Measurements from ENCODE around the gene HUWE1. TPM values are rescaled to one million over a fixed set of nuclear protein-coding genes. Genes with fewer than 3 reads are reported as not detected.

HUWE1 gene
- total and polyA plus RNA-seq, 2 donors (not counting 1 experiment from before 2014, with no cell fraction given), result 45.2 to 210 TPM

DNA sequence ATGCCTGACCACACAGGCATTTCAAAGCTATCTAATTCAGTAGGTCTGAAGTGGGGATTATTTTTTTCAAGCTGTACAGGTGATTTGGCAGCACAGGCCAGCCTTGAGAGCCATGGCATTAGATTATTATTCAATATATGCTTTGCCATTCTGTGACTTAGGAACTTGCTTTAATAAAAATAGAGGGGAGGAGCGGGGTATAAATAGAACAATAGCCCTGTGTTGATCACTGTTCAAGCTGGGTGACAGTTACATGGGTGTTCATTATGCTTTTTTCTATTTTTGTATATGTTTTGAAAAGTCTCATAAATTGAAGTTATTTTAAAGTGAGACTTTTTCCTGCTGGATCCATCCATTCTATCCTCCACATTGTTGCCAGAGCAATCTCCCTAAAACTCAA, 20.3 kb downstream of the HUWE1 start:
- peaks cover 10% of the 10 kb centered on the region for H3K4me1 Mint-ChIP-seq
- H3K9me3 ChIP-seq (ENCODE audit: control extremely low read depth in 1 of 3, control insufficient read depth in 2 of 3, insufficient read depth in 1 of 3, low read length in 2 of 3), result no peaks in the 10 kb centered on the region
- WGBS (ENCODE audit: insufficient coverage), result no CpG with 5 or more reads among the region's 1 CpG
- H3K27ac ChIP-seq (ENCODE audit: low read length in 2 of 2), result no peak overlapping the region
- intact Hi-C loops (cut with micrococcal nuclease), result no loop called here
- ChIA-PET CTCF (no interaction called here), POLR2A (no interaction called here)
- peaks cover 1 to 25% of the 10 kb centered on the region in 2 experiments for H3K36me3 ChIP-seq (replicated peaks in 1 of 2; ENCODE audit: control extremely low read depth in 1 of 2, control insufficient read depth in 1 of 2, extremely low read depth in 1 of 2, insufficient read depth in 2 of 2, low read length in 1 of 2)
- H3K4me3 Mint-ChIP-seq, result no peak overlapping the region
- no peak for DNase-seq
- H3K4me2 ChIP-seq (replicated peaks; ENCODE audit: low read depth, low read length, poor library complexity, severe bottlenecking), result no peak overlapping the region
- H4K20me1 ChIP-seq (ENCODE audit: control insufficient read depth, insufficient read depth, low read length, poor library complexity, severe bottlenecking), result peaks cover 16% of the 10 kb centered on the region
- no peaks in the 10 kb centered on the region for H3K4me1 ChIP-seq (ENCODE audit: control insufficient read depth in 2 of 2, insufficient read depth in 2 of 2, low read length in 2 of 2)
- TF ChIP-seq, protein P1, sequence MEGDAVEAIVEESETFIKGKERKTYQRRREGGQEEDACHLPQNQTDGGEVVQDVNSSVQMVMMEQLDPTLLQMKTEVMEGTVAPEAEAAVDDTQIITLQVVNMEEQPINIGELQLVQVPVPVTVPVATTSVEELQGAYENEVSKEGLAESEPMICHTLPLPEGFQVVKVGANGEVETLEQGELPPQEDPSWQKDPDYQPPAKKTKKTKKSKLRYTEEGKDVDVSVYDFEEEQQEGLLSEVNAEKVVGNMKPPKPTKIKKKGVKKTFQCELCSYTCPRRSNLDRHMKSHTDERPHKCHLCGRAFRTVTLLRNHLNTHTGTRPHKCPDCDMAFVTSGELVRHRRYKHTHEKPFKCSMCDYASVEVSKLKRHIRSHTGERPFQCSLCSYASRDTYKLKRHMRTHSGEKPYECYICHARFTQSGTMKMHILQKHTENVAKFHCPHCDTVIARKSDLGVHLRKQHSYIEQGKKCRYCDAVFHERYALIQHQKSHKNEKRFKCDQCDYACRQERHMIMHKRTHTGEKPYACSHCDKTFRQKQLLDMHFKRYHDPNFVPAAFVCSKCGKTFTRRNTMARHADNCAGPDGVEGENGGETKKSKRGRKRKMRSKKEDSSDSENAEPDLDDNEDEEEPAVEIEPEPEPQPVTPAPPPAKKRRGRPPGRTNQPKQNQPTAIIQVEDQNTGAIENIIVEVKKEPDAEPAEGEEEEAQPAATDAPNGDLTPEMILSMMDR (IDR thresholded peaks at IDR 0.05), result no peak
- TF ChIP-seq EZH2 (IDR thresholded peaks at IDR 0.05; ENCODE audit: borderline replicate concordance, insufficient read depth, low read depth, low read length, poor library complexity, severe bottlenecking), result no peak
- no peaks in the 10 kb centered on the region for H3K27me3 Mint-ChIP-seq
- H2AFZ ChIP-seq (ENCODE audit: insufficient read depth, low read depth, low read length, poor library complexity, severe bottlenecking), result no peak overlapping the region
- H3K27me3 ChIP-seq (replicated peaks in 1 of 4; ENCODE audit: control extremely low read depth in 1 of 4, control insufficient read depth in 3 of 4, insufficient read depth in 4 of 4, low read length in 3 of 4), result no peaks in the 10 kb centered on the region
- peaks cover 56% of the 10 kb centered on the region for H3K79me2 ChIP-seq (ENCODE audit: control insufficient read depth, insufficient read depth, low read length)
- no peak overlapping the region for H3K4me3 ChIP-seq (ENCODE audit: control extremely low read depth in 1 of 5, extremely low read depth in 1 of 5, insufficient read depth in 1 of 5, low read depth in 2 of 5, low read length in 4 of 5)
- no peak overlapping the region for H3K9ac ChIP-seq (ENCODE audit: low read length)
- H3K9me3 Mint-ChIP-seq (ENCODE audit: insufficient read depth), result no peaks in the 10 kb centered on the region
- H3K27ac Mint-ChIP-seq, result no peak overlapping the region
- no peak for ATAC-seq (ENCODE audit: low read depth)

DNA sequence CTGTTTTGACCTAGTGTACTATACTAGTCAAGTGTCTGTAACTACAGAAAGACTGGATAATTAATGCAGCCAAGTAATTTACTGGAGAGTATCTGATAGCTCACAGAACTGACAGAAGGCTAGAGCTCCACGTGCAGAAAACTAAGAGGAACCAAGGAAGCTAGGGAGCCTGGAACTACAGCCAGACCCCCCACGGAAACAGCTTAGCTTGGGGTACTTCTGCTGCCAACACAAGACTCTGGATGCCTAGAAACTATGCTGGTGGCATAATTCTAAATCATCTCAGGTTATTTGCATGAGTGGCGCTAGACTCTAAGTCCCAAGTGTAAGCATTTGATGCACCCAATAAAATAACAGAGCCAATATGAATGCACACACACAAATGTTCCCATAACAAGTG, 26.5 kb downstream of the HUWE1 start:
- WGBS (ENCODE audit: insufficient coverage), result no CpG with 5 or more reads among the region's 3 CpGs
- Histone ChIP-seq H3K4me3 (ENCODE audit: control extremely low read depth in 1 of 5, extremely low read depth in 1 of 5, insufficient read depth in 1 of 5, low read depth in 2 of 5, low read length in 4 of 5) (no peak overlapping the region), H3K4me1 (ENCODE audit: control insufficient read depth in 2 of 2, insufficient read depth in 2 of 2, low read length in 2 of 2) (no peaks in the 10 kb centered on the region), H3K27me3 (replicated peaks in 1 of 4; ENCODE audit: control extremely low read depth in 1 of 4, control insufficient read depth in 3 of 4, insufficient read depth in 4 of 4, low read length in 3 of 4) (no peaks in the 10 kb centered on the region), H3K79me2 (ENCODE audit: control insufficient read depth, insufficient read depth, low read length) (peaks cover 76% of the 10 kb centered on the region), H4K20me1 (ENCODE audit: control insufficient read depth, insufficient read depth, low read length, poor library complexity, severe bottlenecking) (peaks cover 6% of the 10 kb centered on the region), H2AFZ (ENCODE audit: insufficient read depth, low read depth, low read length, poor library complexity, severe bottlenecking) (no peak overlapping the region), H3K4me2 (replicated peaks; ENCODE audit: low read depth, low read length, poor library complexity, severe bottlenecking) (no peak overlapping the region), H3K27ac (ENCODE audit: low read length in 2 of 2) (no peak overlapping the region), H3K9me3 (ENCODE audit: control extremely low read depth in 1 of 3, control insufficient read depth in 2 of 3, insufficient read depth in 1 of 3, low read length in 2 of 3) (no peaks in the 10 kb centered on the region), H3K36me3 (replicated peaks in 1 of 2; ENCODE audit: control extremely low read depth in 1 of 2, control insufficient read depth in 1 of 2, extremely low read depth in 1 of 2, insufficient read depth in 2 of 2, low read length in 1 of 2) (peaks cover 1 to 12% of the 10 kb centered on the region in 2 experiments), H3K9ac (ENCODE audit: low read length) (no peak overlapping the region)
- ATAC-seq (ENCODE audit: low read depth) (no peak), DNase-seq (no peak)
- ChIA-PET CTCF (no interaction called here), POLR2A (no interaction called here)
- intact Hi-C loops (cut with micrococcal nuclease), result no loop called here
- Mint-ChIP-seq H3K4me3 (no peak overlapping the region), H3K27me3 (no peaks in the 10 kb centered on the region), H3K9me3 (ENCODE audit: insufficient read depth) (no peaks in the 10 kb centered on the region), H3K27ac (no peak overlapping the region), H3K4me1 (peaks cover 17% of the 10 kb centered on the region)
- TF ChIP-seq EZH2 (IDR thresholded peaks at IDR 0.05; ENCODE audit: borderline replicate concordance, insufficient read depth, low read depth, low read length, poor library complexity, severe bottlenecking), result no peak
- TF ChIP-seq, protein P1 (IDR thresholded peaks at IDR 0.05), result no peak
